ENCODE measurements around the gene NUAK1. TPM values are rescaled to one million over a fixed set of nuclear protein-coding genes. Genes with fewer than 3 reads are reported as not detected.
"Not testable (repeated sequence)": the region's sequence is repeated elsewhere in the genome, so short reads cannot be mapped to it uniquely, and the experiment has no call there.

NUAK1 gene
- total RNA-seq, 1 donor, result 21.7 TPM

GRCh38 chr12:106020736-106021135 is 118.0 kb downstream of the NUAK1 start:
- H3K79me2 ChIP-seq (ENCODE audit: insufficient read depth, low read length), result no peaks in the 10 kb centered on the region
- no peak overlapping the region for H2AFZ ChIP-seq (ENCODE audit: low read length)
- H4K20me1 ChIP-seq (ENCODE audit: insufficient read depth, low read length), result no peaks in the 10 kb centered on the region
- H3K4me2 ChIP-seq (ENCODE audit: insufficient read depth, low read length), result no peak overlapping the region
- H3K36me3 ChIP-seq (ENCODE audit: insufficient read depth, low read length), result no peaks in the 10 kb centered on the region
- no peak for DNase-seq (ENCODE audit: insufficient read length, low spot score, missing footprints)
- H3K4me3 ChIP-seq (ENCODE audit: insufficient read depth, low read length), result no peak overlapping the region
- H3K27me3 ChIP-seq (ENCODE audit: insufficient read depth, low read length), result peaks cover 2% of the 10 kb centered on the region
- no peak overlapping the region for H3K27ac ChIP-seq (ENCODE audit: low read depth, low read length)
- no peaks in the 10 kb centered on the region for H3K9me3 ChIP-seq (ENCODE audit: low read depth, low read length)
- no peaks in the 10 kb centered on the region for H3K4me1 ChIP-seq (ENCODE audit: insufficient read depth, low read length)
- TF ChIP-seq, protein P1, sequence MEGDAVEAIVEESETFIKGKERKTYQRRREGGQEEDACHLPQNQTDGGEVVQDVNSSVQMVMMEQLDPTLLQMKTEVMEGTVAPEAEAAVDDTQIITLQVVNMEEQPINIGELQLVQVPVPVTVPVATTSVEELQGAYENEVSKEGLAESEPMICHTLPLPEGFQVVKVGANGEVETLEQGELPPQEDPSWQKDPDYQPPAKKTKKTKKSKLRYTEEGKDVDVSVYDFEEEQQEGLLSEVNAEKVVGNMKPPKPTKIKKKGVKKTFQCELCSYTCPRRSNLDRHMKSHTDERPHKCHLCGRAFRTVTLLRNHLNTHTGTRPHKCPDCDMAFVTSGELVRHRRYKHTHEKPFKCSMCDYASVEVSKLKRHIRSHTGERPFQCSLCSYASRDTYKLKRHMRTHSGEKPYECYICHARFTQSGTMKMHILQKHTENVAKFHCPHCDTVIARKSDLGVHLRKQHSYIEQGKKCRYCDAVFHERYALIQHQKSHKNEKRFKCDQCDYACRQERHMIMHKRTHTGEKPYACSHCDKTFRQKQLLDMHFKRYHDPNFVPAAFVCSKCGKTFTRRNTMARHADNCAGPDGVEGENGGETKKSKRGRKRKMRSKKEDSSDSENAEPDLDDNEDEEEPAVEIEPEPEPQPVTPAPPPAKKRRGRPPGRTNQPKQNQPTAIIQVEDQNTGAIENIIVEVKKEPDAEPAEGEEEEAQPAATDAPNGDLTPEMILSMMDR (IDR thresholded peaks at IDR 0.05; ENCODE audit: extremely low read depth, low read depth, low read length), result no peak

DNA sequence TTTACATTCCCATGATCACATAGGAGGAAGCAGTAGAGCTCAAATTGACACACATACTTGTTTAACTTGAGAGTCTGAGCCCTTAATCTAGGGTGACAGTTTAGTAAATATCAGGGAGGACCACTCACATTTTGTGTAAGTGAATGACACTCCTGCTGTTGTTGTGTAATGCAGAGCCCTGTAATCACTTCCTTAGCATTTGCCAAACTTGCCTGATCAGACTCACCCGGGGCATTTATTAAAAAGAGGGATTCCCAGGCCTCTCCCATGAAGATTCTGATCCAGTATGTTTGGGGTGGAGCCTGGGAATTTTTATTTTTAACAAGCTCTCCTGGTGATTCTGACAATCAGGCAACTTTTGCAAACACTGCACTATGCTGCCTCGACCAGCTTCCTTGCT is 119.6 kb downstream of the NUAK1 start:
- H4K20me1 ChIP-seq (ENCODE audit: insufficient read depth, low read length), result no peaks in the 10 kb centered on the region
- no peak for DNase-seq (ENCODE audit: insufficient read length, low spot score, missing footprints)
- no peaks in the 10 kb centered on the region for H3K79me2 ChIP-seq (ENCODE audit: insufficient read depth, low read length)
- no peak overlapping the region for H3K4me3 ChIP-seq (ENCODE audit: insufficient read depth, low read length)
- TF ChIP-seq, protein P1 (IDR thresholded peaks at IDR 0.05; ENCODE audit: extremely low read depth, low read depth, low read length), result no peak
- no peak overlapping the region for H3K27ac ChIP-seq (ENCODE audit: low read depth, low read length)
- H3K4me1 ChIP-seq (ENCODE audit: insufficient read depth, low read length), result no peaks in the 10 kb centered on the region
- no peak overlapping the region for H3K4me2 ChIP-seq (ENCODE audit: insufficient read depth, low read length)
- H3K9me3 ChIP-seq (ENCODE audit: low read depth, low read length), result no peaks in the 10 kb centered on the region
- H3K36me3 ChIP-seq (ENCODE audit: insufficient read depth, low read length), result no peaks in the 10 kb centered on the region
- H2AFZ ChIP-seq (ENCODE audit: low read length), result no peak overlapping the region
- H3K27me3 ChIP-seq (ENCODE audit: insufficient read depth, low read length), result peaks cover 2% of the 10 kb centered on the region

DNA sequence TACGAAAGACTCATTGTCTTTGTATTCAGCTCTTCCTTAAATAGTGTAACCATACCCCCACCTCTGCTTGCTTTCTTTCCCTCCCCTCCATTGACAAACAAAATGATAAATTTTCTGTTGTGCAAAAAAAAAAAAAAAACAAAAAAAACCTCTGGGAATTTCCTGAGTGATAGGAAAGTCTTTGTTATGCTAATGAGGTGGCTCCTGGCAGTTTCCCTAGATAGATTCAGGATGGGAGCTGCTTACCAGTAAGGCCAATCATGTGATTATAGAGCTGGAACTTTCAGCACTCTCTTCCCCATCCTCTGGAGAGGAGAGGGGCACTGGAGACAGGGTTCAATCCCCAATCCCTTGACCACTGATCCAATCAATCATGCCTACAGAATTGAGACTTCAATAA is 120.5 kb downstream of the NUAK1 start:
- no peak overlapping the region for H3K27ac ChIP-seq (ENCODE audit: low read depth, low read length)
- no peak overlapping the region for H3K4me3 ChIP-seq (ENCODE audit: insufficient read depth, low read length)
- no peak overlapping the region for H2AFZ ChIP-seq (ENCODE audit: low read length)
- H3K79me2 ChIP-seq (ENCODE audit: insufficient read depth, low read length), result no peaks in the 10 kb centered on the region
- TF ChIP-seq, protein P1 (IDR thresholded peaks at IDR 0.05; ENCODE audit: extremely low read depth, low read depth, low read length), result no peak
- H3K4me2 ChIP-seq (ENCODE audit: insufficient read depth, low read length), result no peak overlapping the region
- H3K4me1 ChIP-seq (ENCODE audit: insufficient read depth, low read length), result no peaks in the 10 kb centered on the region
- DNase-seq (ENCODE audit: insufficient read length, low spot score, missing footprints), result no peak
- no peaks in the 10 kb centered on the region for H3K36me3 ChIP-seq (ENCODE audit: insufficient read depth, low read length)
- H3K27me3 ChIP-seq (ENCODE audit: insufficient read depth, low read length), result peaks cover 2% of the 10 kb centered on the region
- H3K9me3 ChIP-seq (ENCODE audit: low read depth, low read length), result no peaks in the 10 kb centered on the region
- no peaks in the 10 kb centered on the region for H4K20me1 ChIP-seq (ENCODE audit: insufficient read depth, low read length)

- H3K79me2 ChIP-seq (ENCODE audit: insufficient read depth, low read length); H2AFZ ChIP-seq (ENCODE audit: low read length); H3K9me3 ChIP-seq (ENCODE audit: low read depth, low read length); H3K4me1 ChIP-seq (ENCODE audit: insufficient read depth, low read length); H3K4me3 ChIP-seq (ENCODE audit: insufficient read depth, low read length); H3K36me3 ChIP-seq (ENCODE audit: insufficient read depth, low read length); H3K4me2 ChIP-seq (ENCODE audit: insufficient read depth, low read length); DNase-seq (ENCODE audit: insufficient read length, low spot score, missing footprints); H4K20me1 ChIP-seq (ENCODE audit: insufficient read depth, low read length); H3K27ac ChIP-seq (ENCODE audit: low read depth, low read length); H3K27me3 ChIP-seq (ENCODE audit: insufficient read depth, low read length): not testable (repeated sequence)
Measured at GRCh38 chr12:106016601-106017278, 122.0 kb downstream of the NUAK1 start.

All from osteoblast (primary cell).